Loucy (cell line): ENCODE measurements around the gene IL15RA.

Experiments used
- H2AFZ ChIP-seq: fragments of 200-600 bp; sonication (generic); 2 replicates; pipeline ENCODE4 v1.6.0; 2016; ENCODE audit warnings: antibody characterized with exemption, mild to moderate bottlenecking, low read length, moderate library complexity
- H3F3A ChIP-seq: fragments of 200-600 bp; 2 replicates; pipeline ENCODE4 v1.6.0; 2016; ENCODE audit warnings: antibody characterized with exemption, low read depth, mild to moderate bottlenecking
- H3K27me3 ChIP-seq: fragments of 200-600 bp; sonication (generic); 2 replicates; pipeline ENCODE4 v1.6.1; 2014; ENCODE audit warnings: low read length, mild to moderate bottlenecking; ENCODE audit not compliant: insufficient read depth, poor library complexity, severe bottlenecking
- H3K36me3 ChIP-seq: fragments of 200-600 bp; sonication (generic); 2 replicates; pipeline ENCODE4 v1.6.1; 2016; ENCODE audit warnings: low read length; ENCODE audit not compliant: insufficient read depth
- H3K4me1 ChIP-seq: fragments of 200-600 bp; sonication (generic); 2 replicates; pipeline ENCODE4 v1.5.1; 2014; ENCODE audit warnings: low read length, mild to moderate bottlenecking; ENCODE audit not compliant: insufficient read depth, poor library complexity, severe bottlenecking
- H3K4me2 ChIP-seq: fragments of 200-600 bp; sonication (generic); 2 replicates; pipeline ENCODE4 v1.6.0; 2014; ENCODE audit warnings: antibody characterized with exemption, low read length, low read depth, mild to moderate bottlenecking; ENCODE audit not compliant: poor library complexity, severe bottlenecking
- H3K4me3 ChIP-seq: fragments of 200-600 bp; sonication (generic); 2 replicates; pipeline ENCODE4 v1.5.1; 2014; ENCODE audit warnings: low read length, mild to moderate bottlenecking, mixed read lengths; ENCODE audit not compliant: poor library complexity, severe bottlenecking
- H3K79me2 ChIP-seq: fragments of 200-600 bp; sonication (generic); 2 replicates; pipeline ENCODE4 v1.6.1; 2014; ENCODE audit warnings: low read length; ENCODE audit not compliant: insufficient read depth
- H3K9ac ChIP-seq: fragments of 200-600 bp; sonication (generic); 2 replicates; pipeline ENCODE4 v1.6.0; 2014; ENCODE audit warnings: mild to moderate bottlenecking, low read depth, low read length, moderate library complexity; ENCODE audit not compliant: poor library complexity, severe bottlenecking
- H3K9me2 ChIP-seq: fragments of 200-600 bp; sonication (generic); replicated peaks from 2 replicates; pipeline ENCODE4 v1.6.1; 2016; ENCODE audit warnings: low read depth, low read length, mixed read lengths
- H3K9me3 ChIP-seq: fragments of 200-600 bp; sonication (generic); 2 replicates; pipeline ENCODE4 v1.6.1; 2014; ENCODE audit warnings: mild to moderate bottlenecking, antibody characterized with exemption, low read length, low read depth; ENCODE audit not compliant: insufficient read depth
- H4K20me1 ChIP-seq: fragments of 200-600 bp; sonication (generic); 2 replicates; pipeline ENCODE4 v1.6.0; 2014; ENCODE audit warnings: antibody characterized with exemption, low read length, mild to moderate bottlenecking; ENCODE audit not compliant: insufficient read depth, poor library complexity, severe bottlenecking
- EZH2phosphoT487 ChIP-seq: fragments of 200-600 bp; IDR thresholded peaks from 2 replicates; pipeline ENCODE4 v1.6.1; 2018; ENCODE audit warnings: antibody characterized with exemption, mild to moderate bottlenecking, moderate library complexity, borderline replicate concordance
- TF ChIP-seq, protein P1 (sequence below): fragments of 200-600 bp; sonication (generic); conservative IDR thresholded peaks from 2 replicates; pipeline ENCODE4 v1.5.1; 2014; ENCODE audit warnings: mild to moderate bottlenecking, antibody characterized with exemption, low read length

IL15RA gene

DNA sequence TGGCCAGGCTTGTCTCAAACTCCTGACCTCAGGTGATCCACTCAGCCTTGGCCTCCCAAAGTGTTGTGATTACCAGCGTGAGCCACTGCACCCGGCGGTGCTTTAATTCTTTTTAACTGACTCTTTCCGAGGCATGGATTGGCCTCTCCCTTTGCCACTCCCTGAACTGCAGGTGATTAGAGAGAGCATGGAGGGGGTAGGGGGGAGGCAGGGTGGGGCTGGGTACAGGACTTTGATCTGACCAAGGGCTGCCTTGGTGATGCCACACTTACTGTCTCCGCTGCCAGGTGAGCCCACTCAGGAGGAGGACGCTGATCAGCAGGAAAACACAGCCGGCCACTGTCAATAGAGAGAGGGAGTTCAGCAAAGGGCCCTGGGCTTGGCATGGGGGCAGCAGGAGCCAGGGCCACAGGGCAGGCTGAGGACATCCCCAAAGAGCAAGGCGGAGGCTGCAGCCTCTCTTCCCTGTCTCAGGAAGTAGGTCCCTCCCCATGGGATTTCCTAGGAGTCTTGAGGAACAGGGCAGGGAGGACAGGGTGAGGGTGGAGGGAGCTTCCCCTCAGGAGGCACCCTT is 40.5 kb upstream of the IL15RA start:
- TF ChIP-seq EZH2phosphoT487: no peak
- TF ChIP-seq, protein P1, sequence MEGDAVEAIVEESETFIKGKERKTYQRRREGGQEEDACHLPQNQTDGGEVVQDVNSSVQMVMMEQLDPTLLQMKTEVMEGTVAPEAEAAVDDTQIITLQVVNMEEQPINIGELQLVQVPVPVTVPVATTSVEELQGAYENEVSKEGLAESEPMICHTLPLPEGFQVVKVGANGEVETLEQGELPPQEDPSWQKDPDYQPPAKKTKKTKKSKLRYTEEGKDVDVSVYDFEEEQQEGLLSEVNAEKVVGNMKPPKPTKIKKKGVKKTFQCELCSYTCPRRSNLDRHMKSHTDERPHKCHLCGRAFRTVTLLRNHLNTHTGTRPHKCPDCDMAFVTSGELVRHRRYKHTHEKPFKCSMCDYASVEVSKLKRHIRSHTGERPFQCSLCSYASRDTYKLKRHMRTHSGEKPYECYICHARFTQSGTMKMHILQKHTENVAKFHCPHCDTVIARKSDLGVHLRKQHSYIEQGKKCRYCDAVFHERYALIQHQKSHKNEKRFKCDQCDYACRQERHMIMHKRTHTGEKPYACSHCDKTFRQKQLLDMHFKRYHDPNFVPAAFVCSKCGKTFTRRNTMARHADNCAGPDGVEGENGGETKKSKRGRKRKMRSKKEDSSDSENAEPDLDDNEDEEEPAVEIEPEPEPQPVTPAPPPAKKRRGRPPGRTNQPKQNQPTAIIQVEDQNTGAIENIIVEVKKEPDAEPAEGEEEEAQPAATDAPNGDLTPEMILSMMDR: no peak

DNA sequence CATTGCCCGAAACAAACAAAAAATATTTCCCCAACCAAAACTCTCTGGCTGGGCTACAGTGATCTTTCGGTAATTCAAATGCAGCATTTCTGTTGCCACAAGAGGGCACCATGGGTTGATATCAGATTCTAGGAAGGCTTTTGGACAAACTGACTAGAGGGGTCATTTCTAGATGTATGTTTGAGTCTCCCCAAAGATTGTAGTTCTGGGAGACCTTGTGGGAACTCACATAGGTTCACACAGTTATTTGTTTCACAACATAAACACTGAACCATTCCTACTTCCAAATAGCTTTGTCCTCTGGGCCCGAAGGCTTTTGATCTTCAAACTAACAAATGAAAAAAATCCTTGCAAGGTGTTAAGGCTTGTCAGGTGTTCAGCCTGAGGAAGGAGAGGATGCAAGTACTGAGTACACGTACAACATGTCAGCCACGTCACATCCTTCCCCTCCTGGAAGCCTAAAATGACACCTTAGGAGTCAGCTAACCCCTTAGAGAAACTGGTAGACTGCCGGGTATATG is 37.0 kb upstream of the IL15RA start:
- Histone ChIP-seq H3K9ac (no peak overlapping the region), H3K4me2 (no peak overlapping the region), H3K4me1 (no peaks in the 10 kb centered on the region), H3K27me3 (no peaks in the 10 kb centered on the region), H2AFZ (no peak overlapping the region), H3K9me2 (no peaks in the 10 kb centered on the region), H3F3A (no peaks in the 10 kb centered on the region), H3K9me3 (no peaks in the 10 kb centered on the region), H3K36me3 (no peaks in the 10 kb centered on the region), H3K79me2 (no peaks in the 10 kb centered on the region), H4K20me1 (no peaks in the 10 kb centered on the region), H3K4me3 (no peak overlapping the region)
- TF ChIP-seq EZH2phosphoT487: no peak
- TF ChIP-seq, protein P1: peak; percentile 91

More for the DNA sequence above, 40.5 kb upstream of the IL15RA start:
- Histone ChIP-seq H4K20me1 (no peaks in the 10 kb centered on the region), H3K4me1 (no peaks in the 10 kb centered on the region), H3K9me2 (no peaks in the 10 kb centered on the region), H3K4me3 (no peak overlapping the region), H3K36me3 (no peaks in the 10 kb centered on the region), H3K4me2 (no peak overlapping the region), H3K9ac (no peak overlapping the region), H3K79me2 (no peaks in the 10 kb centered on the region), H3F3A (no peaks in the 10 kb centered on the region), H3K27me3 (no peaks in the 10 kb centered on the region), H2AFZ (no peak overlapping the region), H3K9me3 (no peaks in the 10 kb centered on the region)

DNA sequence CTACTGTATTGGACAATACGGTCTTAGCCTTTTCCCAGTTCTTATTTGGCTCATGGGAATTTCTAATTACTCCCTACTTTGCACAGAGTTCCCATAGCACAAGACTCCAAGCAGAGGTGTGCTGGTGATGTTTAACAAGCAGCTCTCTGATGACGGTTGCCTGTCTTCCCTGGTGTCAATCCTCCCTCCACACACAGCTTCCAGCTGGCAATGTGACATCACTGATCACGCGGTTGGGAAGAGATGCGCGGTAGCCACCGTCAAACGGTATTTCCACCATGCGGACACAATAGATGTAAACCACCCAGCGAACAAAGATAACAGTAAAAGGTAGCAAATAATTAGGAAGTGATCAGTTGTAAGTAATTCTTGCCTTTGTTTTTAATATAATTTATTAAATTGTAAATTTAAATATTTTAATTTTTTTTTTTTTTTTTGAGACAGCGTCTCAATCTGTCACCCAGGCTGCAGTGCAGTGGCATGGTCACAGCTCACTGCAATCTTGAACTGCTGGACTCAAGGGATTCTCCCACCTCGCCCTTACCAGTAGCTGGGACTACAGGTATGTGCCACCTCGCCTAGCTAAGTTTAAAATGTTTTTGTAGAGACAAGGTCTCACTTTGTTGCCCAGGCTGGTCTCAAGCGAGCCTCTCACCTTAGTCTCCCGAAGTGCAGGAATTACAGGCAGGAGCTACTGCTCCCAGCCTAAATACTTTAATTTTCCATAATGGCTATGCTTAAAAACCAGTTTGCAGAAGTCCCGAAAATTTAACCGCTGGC is 36.3 kb upstream of the IL15RA start:
- H3K9ac ChIP-seq: no peak overlapping the region
- H4K20me1 ChIP-seq: no peaks in the 10 kb centered on the region
- H3K4me1 ChIP-seq: no peaks in the 10 kb centered on the region
- no peaks in the 10 kb centered on the region for H3F3A ChIP-seq
- H3K79me2 ChIP-seq: no peaks in the 10 kb centered on the region
- TF ChIP-seq, protein P1: no peak
- TF ChIP-seq EZH2phosphoT487: no peak
- H3K9me3 ChIP-seq: no peaks in the 10 kb centered on the region
- no peak overlapping the region for H2AFZ ChIP-seq
- no peak overlapping the region for H3K4me2 ChIP-seq
- H3K36me3 ChIP-seq: no peaks in the 10 kb centered on the region
- no peaks in the 10 kb centered on the region for H3K9me2 ChIP-seq
- no peak overlapping the region for H3K4me3 ChIP-seq
- no peaks in the 10 kb centered on the region for H3K27me3 ChIP-seq
